Endothelial cell of umbilical vein (primary cell): ENCODE measurements around the gene ARL4C. TPM values are rescaled to one million over a fixed set of nuclear protein-coding genes. Genes with fewer than 3 reads are reported as not detected.

Source experiments
- BruUV-seq: library from RNA; stranded (reverse); fragments of 400-500 nt; replicated peaks from 2 replicates; lab custom pipeline; 2021; lab: Mats Ljungman, UMichigan
- CTCF ChIA-PET: fragments of 300-600, 350-600 bp; sonication (Branson Sonifier 250); formaldehyde crosslinking; loops from one replicate; lab custom pipeline; 2021; ENCODE audit warnings: antibody characterized with exemption, inconsistent platforms; lab: Charles Lee
- POLR2A ChIA-PET: fragments of 300-600, 350-600 bp; sonication (Branson Sonifier 250); formaldehyde crosslinking; loops from one replicate; lab custom pipeline; 2021; ENCODE audit warnings: antibody characterized with exemption, inconsistent platforms; lab: Charles Lee
- DNase-seq: peaks from one replicate; pipeline ENCODE4 v3.0.0-alpha.2; 2011; ENCODE audit warnings: low read depth, low spot score
- FAIRE-seq: peaks from 2 replicates; lab custom pipeline; 2011; peaks lifted over from hg19 to GRCh38; lab: Jason Lieb, UNC
- H2AFZ ChIP-seq: 2 replicates; pipeline ENCODE4 v1.6.0; 2012; ENCODE audit warnings: low read depth, low read length, control low read depth, inconsistent platforms
- H3K27ac ChIP-seq: 2 replicates; pipeline ENCODE4 v1.5.1; 2011; ENCODE audit warnings: low read depth, mild to moderate bottlenecking, control low read depth, low read length, moderate library complexity; ENCODE audit not compliant: insufficient read depth
- H3K27me3 ChIP-seq, 2 experiments: 2 replicates each; pipeline versions ENCODE4 v1.6.0 to v1.6.1; 2011; ENCODE audit warnings: low read length in 2 of 2, mixed read lengths in 1 of 2; ENCODE audit not compliant: control insufficient read depth in 2 of 2, insufficient read depth in 2 of 2
- H3K36me3 ChIP-seq, 2 experiments: 2 replicates in 1 of 2; 3 replicates in 1 of 2; pipeline ENCODE4 v1.5.1; 2011; ENCODE audit warnings: low read length in 2 of 2, mild to moderate bottlenecking in 1 of 2, moderate library complexity in 1 of 2; ENCODE audit not compliant: control insufficient read depth in 2 of 2, insufficient read depth in 2 of 2; ENCODE audit errors: extremely low read depth in 1 of 2
- H3K4me1 ChIP-seq: 3 replicates; pipeline ENCODE4 v1.5.1; 2011; ENCODE audit warnings: mild to moderate bottlenecking, low read length; ENCODE audit not compliant: control insufficient read depth, insufficient read depth; ENCODE audit errors: extremely low read depth
- H3K4me2 ChIP-seq: 2 replicates; pipeline ENCODE4 v1.6.1; 2011; ENCODE audit warnings: low read length, control low read depth, mixed read lengths; ENCODE audit not compliant: insufficient read depth
- H3K4me3 ChIP-seq, 3 experiments: fragments of 200-600 bp in 1 of 3; sonication (generic), shearing (Covaris generic) in 1 of 3; replicated peaks in 1 of 3; 2 replicates each; pipeline ENCODE4 v1.5.1; 2011 to 2016; ENCODE audit warnings: control low read depth in 3 of 3, low read length in 3 of 3, mild to moderate bottlenecking in 2 of 3, inconsistent platforms in 1 of 3, low read depth in 1 of 3, moderate library complexity in 1 of 3; ENCODE audit not compliant: insufficient read depth in 1 of 3
- H3K79me2 ChIP-seq: 2 replicates; pipeline ENCODE4 v1.6.0; 2012; ENCODE audit warnings: low read length, inconsistent platforms; ENCODE audit not compliant: control insufficient read depth, insufficient read depth
- H3K9ac ChIP-seq: replicated peaks from 2 replicates; pipeline ENCODE3; 2011; ENCODE audit warnings: low read length, control low read depth; ENCODE audit not compliant: insufficient read depth; ENCODE audit errors: extremely low read depth
- H3K9me1 ChIP-seq: replicated peaks from 3 replicates; pipeline ENCODE4 v1.6.0; 2011; ENCODE audit warnings: mild to moderate bottlenecking, low read length; ENCODE audit not compliant: control insufficient read depth, insufficient read depth; ENCODE audit errors: extremely low read depth
- H3K9me3 ChIP-seq: replicated peaks from 2 replicates; pipeline ENCODE4 v1.5.1; 2012; ENCODE audit warnings: low read length, inconsistent platforms; ENCODE audit not compliant: control insufficient read depth, insufficient read depth
- H4K20me1 ChIP-seq: replicated peaks from 2 replicates; pipeline ENCODE3; 2011; ENCODE audit warnings: mild to moderate bottlenecking, low read length; ENCODE audit not compliant: control insufficient read depth, insufficient read depth; ENCODE audit errors: extremely low read depth
- CTCF ChIP-seq, 2 donors: IDR thresholded peaks; 1 replicate in 1 of 2; 2 replicates in 1 of 2; pipeline ENCODE4 v1.5.1; 2011; ENCODE audit warnings: low read length in 2 of 2, mild to moderate bottlenecking in 2 of 2, moderate library complexity in 2 of 2, control low read depth in 1 of 2, inconsistent platforms in 1 of 2, low read depth in 1 of 2; ENCODE audit not compliant: insufficient read depth in 1 of 2; ENCODE audit errors: extremely low read depth in 1 of 2
- EZH2 ChIP-seq: IDR thresholded peaks from 2 replicates; pipeline ENCODE4 v1.6.1; 2012; ENCODE audit warnings: borderline replicate concordance, low read depth, mild to moderate bottlenecking, moderate library complexity, low read length, inconsistent platforms; ENCODE audit not compliant: severe bottlenecking
- FOS ChIP-seq: IDR thresholded peaks from 2 replicates; pipeline ENCODE4 v1.6.1; 2011; ENCODE audit warnings: mild to moderate bottlenecking, low read length, moderate library complexity, borderline replicate concordance; ENCODE audit not compliant: insufficient read depth
- GATA2 ChIP-seq: IDR thresholded peaks from 2 replicates; pipeline ENCODE4 v1.7.0; 2011; ENCODE audit warnings: low read depth, mild to moderate bottlenecking, moderate library complexity, mixed read lengths, low read length; ENCODE audit not compliant: insufficient read length, insufficient read depth
- JUN ChIP-seq: IDR thresholded peaks from 2 replicates; pipeline ENCODE4 v1.6.1; 2011; ENCODE audit warnings: borderline replicate concordance, low read depth; ENCODE audit not compliant: insufficient read length, insufficient read depth
- MAX ChIP-seq: IDR thresholded peaks from 2 replicates; pipeline ENCODE4 v1.6.1; 2011; ENCODE audit not compliant: insufficient read depth, insufficient read length
- MYC ChIP-seq: IDR thresholded peaks from one replicate; pipeline ENCODE4 v1.6.1; 2011; ENCODE audit warnings: mild to moderate bottlenecking, low read depth, low read length
- POLR2A ChIP-seq: IDR thresholded peaks from 2 replicates; pipeline ENCODE4 v1.6.1; 2012; ENCODE audit warnings: low read depth, mild to moderate bottlenecking, control low read depth, low read length
- POLR2AphosphoS5 ChIP-seq: IDR thresholded peaks from 2 replicates; pipeline ENCODE4 v1.6.1; 2012; ENCODE audit warnings: low read depth, mild to moderate bottlenecking, control low read depth, low read length, moderate library complexity; ENCODE audit not compliant: insufficient read depth
- dilution Hi-C: fragments of 300-500 bp; cut with MboI; formaldehyde crosslinking; loops from one replicate; pipeline ENCODE4 v1.15.0; 2019; ENCODE audit warnings: low sequenced_read_pairs; ENCODE audit not compliant: extremely low pct_ligation_motif_present
- intact Hi-C: fragments of 100-400 bp; cut with micrococcal nuclease; formaldehyde crosslinking; loops from one replicate; pipeline ENCODE4 v1.10.0; 2022
- polyA plus RNA-seq, 4 experiments: library from polyadenylated mRNA; depleted of rRNA in 3 of 4; stranded (reverse) in 3 of 4; unstranded in 1 of 4; fragments of >200 nt; gene quantifications; 2 replicates each; pipeline versions ENCODE4 v1.2.1 to v1.2.3, GENCODE V29; 2011 to 2012; ENCODE audit warnings: missing spikeins in 1 of 4
- total RNA-seq: library from RNA; stranded (reverse); gene quantifications from 2 replicates; pipeline ENCODE4 v1.2.3, GENCODE V29; 2021

Gene ARL4C
- total and polyA plus RNA-seq, 2 donors (not counting 3 experiments of a cell fraction or from before 2014, with no cell fraction given) = 5.5 to 10.5 TPM

- Histone ChIP-seq H3K27me3 (no peaks in the 10 kb centered on the region), H3K9me3 (no peaks in the 10 kb centered on the region), H3K9me1 (no peaks in the 10 kb centered on the region), H3K4me2 (no peak overlapping the region), H3K9ac (no peak overlapping the region), H2AFZ (no peak overlapping the region), H3K36me3 (no peaks in the 10 kb centered on the region), H3K4me3 (no peak overlapping the region), H4K20me1 (no peaks in the 10 kb centered on the region), H3K4me1 (peaks cover 16% of the 10 kb centered on the region), H3K27ac (no peak overlapping the region), H3K79me2 (no peaks in the 10 kb centered on the region)
- no peak for DNase-seq
- ChIA-PET CTCF (interaction anchor here (1.0 kb wide), 1 partner anchor 203 kb away, joined by 3 read pairs; no protein-coding TSS in a partner anchor), POLR2A (no interaction called here)
- no TSS peak for BruUV-seq
- dilution Hi-C loops = no loop called here
- TF ChIP-seq MAX (no peak), GATA2 (no peak), POLR2A (no peak), CTCF (IDR thresholded peaks at IDR 0.05; ENCODE audit: extremely low read depth in 1 of 2, insufficient read depth in 1 of 2, low read depth in 1 of 2, low read length in 2 of 2) (no peak), FOS (no peak), MYC (no peak), EZH2 (no peak), JUN (no peak), POLR2AphosphoS5 (no peak)
- no peak for FAIRE-seq
- intact Hi-C loops = no loop called here
Measured at GRCh38 chr2:234491897-234492296, 5.0 kb downstream of the ARL4C start.
